Fibroblast of lung (primary cell): ENCODE results near the gene CGNL1. TPM values are rescaled to one million over a fixed set of nuclear protein-coding genes. Genes with fewer than 3 reads are reported as not detected.

Experiments
- DNase-seq, 2 donors: peaks; one replicate each; pipeline versions ENCODE4 v3.0.0 to v3.0.0-alpha.2; 2010; ENCODE audit warnings: low read depth in 2 of 2
- H2AFZ ChIP-seq: 2 replicates; pipeline ENCODE4 v1.5.1; 2012; ENCODE audit warnings: low read length, control low read depth, inconsistent platforms
- H3K27ac ChIP-seq: 2 replicates; pipeline ENCODE4 v1.5.1; 2011; ENCODE audit warnings: low read length, control low read depth; ENCODE audit not compliant: insufficient read depth
- H3K27me3 ChIP-seq: 2 replicates; pipeline ENCODE4 v1.5.1; 2011; ENCODE audit warnings: mild to moderate bottlenecking, low read length; ENCODE audit not compliant: control insufficient read depth, insufficient read depth
- H3K36me3 ChIP-seq: 2 replicates; pipeline ENCODE4 v1.5.1; 2011; ENCODE audit warnings: low read length; ENCODE audit not compliant: control insufficient read depth, insufficient read depth
- H3K4me1 ChIP-seq: 2 replicates; pipeline ENCODE4 v1.5.1; 2011; ENCODE audit warnings: low read length; ENCODE audit not compliant: control insufficient read depth, insufficient read depth; ENCODE audit errors: extremely low read depth
- H3K4me2 ChIP-seq: 2 replicates; pipeline ENCODE4 v1.5.1; 2011; ENCODE audit warnings: low read length, control low read depth; ENCODE audit not compliant: insufficient read depth; ENCODE audit errors: extremely low read depth
- H3K4me3 ChIP-seq, 4 experiments: fragments of 200-600 bp in 1 of 4; sonication (generic) in 1 of 4; replicated peaks in 1 of 4; 2 replicates each; pipeline ENCODE4 v1.5.1; 2011 to 2016; ENCODE audit warnings: low read length in 4 of 4, low read depth in 3 of 4, mild to moderate bottlenecking in 3 of 4, control low read depth in 2 of 4, inconsistent platforms in 1 of 4, mixed read lengths in 1 of 4; ENCODE audit not compliant: insufficient read depth in 1 of 4; ENCODE audit errors: control extremely low read depth in 1 of 4
- H3K79me2 ChIP-seq: 2 replicates; pipeline ENCODE4 v1.5.1; 2012; ENCODE audit warnings: mild to moderate bottlenecking, low read length, inconsistent platforms; ENCODE audit not compliant: control insufficient read depth, insufficient read depth
- H3K9ac ChIP-seq: 2 replicates; pipeline ENCODE4 v1.5.1; 2011; ENCODE audit warnings: mild to moderate bottlenecking, low read length, control low read depth; ENCODE audit not compliant: insufficient read depth
- H3K9me3 ChIP-seq: 2 replicates; pipeline ENCODE4 v1.5.1; 2012; ENCODE audit warnings: low read depth, low read length; ENCODE audit not compliant: control insufficient read depth, insufficient read depth
- H4K20me1 ChIP-seq: 2 replicates; pipeline ENCODE4 v1.5.1; 2011; ENCODE audit warnings: low read length; ENCODE audit not compliant: control insufficient read depth, insufficient read depth; ENCODE audit errors: extremely low read depth
- CTCF ChIP-seq, 2 donors: IDR thresholded peaks in 1 of 2; conservative IDR thresholded peaks in 1 of 2; 1 replicate in 1 of 2; 2 replicates in 1 of 2; pipeline ENCODE4 v1.5.1; 2011 to 2012; ENCODE audit warnings: low read length in 2 of 2, control low read depth in 1 of 2, inconsistent platforms in 1 of 2, low read depth in 1 of 2, mild to moderate bottlenecking in 1 of 2
- EZH2 ChIP-seq: IDR thresholded peaks from 2 replicates; pipeline ENCODE4 v1.5.1; 2012; ENCODE audit warnings: low read length, control low read depth, mild to moderate bottlenecking; ENCODE audit errors: missing control alignments
- polyA plus RNA-seq, 2 donors: library from polyadenylated mRNA; depleted of rRNA in 1 of 2; stranded (reverse) in 1 of 2; unstranded in 1 of 2; fragments of >200 nt; gene quantifications; 2 replicates each; pipeline ENCODE4 v1.2.1, GENCODE V29; 2011 to 2012; ENCODE audit warnings: missing spikeins in 1 of 2
- total RNA-seq: library from RNA; depleted of rRNA; stranded (reverse); fragments of >200 nt; gene quantifications from 2 replicates; pipeline ENCODE4 v1.2.1, GENCODE V29; 2014

Gene CGNL1
- total and polyA plus RNA-seq, 2 donors (not counting 1 experiment from before 2014, with no cell fraction given), result 0.18 to 6.1 TPM

DNA sequence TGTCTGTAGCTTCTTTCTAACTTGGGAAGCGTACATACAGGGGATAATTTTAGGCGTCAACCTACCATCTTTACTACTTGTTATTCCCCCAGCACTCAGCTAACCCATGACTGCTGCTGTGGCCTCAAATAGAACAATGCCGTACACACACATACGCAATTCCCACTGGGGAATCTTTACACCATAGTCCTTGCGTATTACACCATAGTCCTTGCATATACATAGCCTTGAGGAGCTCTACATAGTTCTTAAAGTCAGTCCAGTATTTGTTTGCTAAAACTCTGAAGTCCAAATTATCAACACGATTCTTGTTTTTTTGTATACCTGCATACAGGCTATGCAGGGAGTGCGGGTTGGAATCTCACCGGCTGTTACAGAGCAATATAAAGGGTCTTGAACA lies 67.2 kb downstream of the CGNL1 start:
- no peak overlapping the region for H2AFZ ChIP-seq
- H3K27ac ChIP-seq, result no peak overlapping the region
- no peak for TF ChIP-seq EZH2
- no peak for TF ChIP-seq CTCF (conservative IDR thresholded peaks at IDR 0.05 in 1 of 2, IDR thresholded peaks at IDR 0.05 in 1 of 2; ENCODE audit: low read depth in 1 of 2, low read length in 2 of 2)

GRCh38 chr15:57444877-57445513 lies 68.7 kb downstream of the CGNL1 start:
- Histone ChIP-seq H3K4me2 (no peak overlapping the region), H3K4me1 (no peaks in the 10 kb centered on the region), H3K36me3 (no peaks in the 10 kb centered on the region), H2AFZ (no peak overlapping the region), H3K9me3 (no peaks in the 10 kb centered on the region), H4K20me1 (no peaks in the 10 kb centered on the region), H3K4me3 (no peak overlapping the region), H3K9ac (no peak overlapping the region), H3K27ac (no peak overlapping the region), H3K79me2 (no peaks in the 10 kb centered on the region), H3K27me3 (no peaks in the 10 kb centered on the region)
- TF ChIP-seq EZH2, result no peak
- TF ChIP-seq CTCF (conservative IDR thresholded peaks at IDR 0.05 in 1 of 2, IDR thresholded peaks at IDR 0.05 in 1 of 2; ENCODE audit: low read depth in 1 of 2, low read length in 2 of 2), result no peak
- peak in 1 of 2 donors; percentile 56 for DNase-seq

More for the DNA sequence above, 67.2 kb downstream of the CGNL1 start:
- H3K9ac ChIP-seq, result no peak overlapping the region
- H4K20me1 ChIP-seq, result no peaks in the 10 kb centered on the region
- H3K27me3 ChIP-seq, result no peaks in the 10 kb centered on the region
- no peaks in the 10 kb centered on the region for H3K79me2 ChIP-seq
- H3K9me3 ChIP-seq, result no peaks in the 10 kb centered on the region
- no peak for DNase-seq
- no peak overlapping the region for H3K4me2 ChIP-seq
- H3K4me1 ChIP-seq, result no peaks in the 10 kb centered on the region
- no peaks in the 10 kb centered on the region for H3K36me3 ChIP-seq
- H3K4me3 ChIP-seq, result no peak overlapping the region

- H3K4me2 ChIP-seq, result no peak overlapping the region
- H3K9ac ChIP-seq, result no peak overlapping the region
- H3K4me1 ChIP-seq, result no peaks in the 10 kb centered on the region
- no peak overlapping the region for H3K27ac ChIP-seq
- no peaks in the 10 kb centered on the region for H3K9me3 ChIP-seq
- TF ChIP-seq EZH2 (no peak), CTCF (conservative IDR thresholded peaks at IDR 0.05 in 1 of 2, IDR thresholded peaks at IDR 0.05 in 1 of 2; ENCODE audit: low read depth in 1 of 2, low read length in 2 of 2) (no peak)
- H3K36me3 ChIP-seq, result no peaks in the 10 kb centered on the region
- no peaks in the 10 kb centered on the region for H3K79me2 ChIP-seq
- no peaks in the 10 kb centered on the region for H3K27me3 ChIP-seq
- H4K20me1 ChIP-seq, result no peaks in the 10 kb centered on the region
- no peak overlapping the region for H3K4me3 ChIP-seq
- peak; percentile 16 to 36 for DNase-seq
- no peak overlapping the region for H2AFZ ChIP-seq
Measured at GRCh38 chr15:57445872-57446271, 69.6 kb downstream of the CGNL1 start.
